H7 (cell line): ENCODE data around the gene HTR2A. TPM values are rescaled to one million over a fixed set of nuclear protein-coding genes. Genes with fewer than 3 reads are reported as not detected.
"Not testable (repeated sequence)": the region's sequence is repeated elsewhere in the genome, so short reads cannot be mapped to it uniquely, and the experiment has no call there.

ENCODE experiments used
- DNase-seq: peaks from one replicate; pipeline ENCODE4 v3.0.0; 2012
- H3K27me3 ChIP-seq: 2 replicates; pipeline ENCODE4 v1.6.0; 2011; ENCODE audit warnings: mild to moderate bottlenecking, low read length; ENCODE audit not compliant: control insufficient read depth, insufficient read depth
- H3K36me3 ChIP-seq: replicated peaks from 2 replicates; pipeline ENCODE4 v1.5.1; 2011; ENCODE audit warnings: low read length; ENCODE audit not compliant: control insufficient read depth, insufficient read depth
- H3K4me3 ChIP-seq: 2 replicates; pipeline ENCODE4 v1.5.1; 2011; ENCODE audit warnings: low read depth, mild to moderate bottlenecking, control low read depth, low read length, moderate library complexity; ENCODE audit not compliant: insufficient read depth
- total RNA-seq: library from RNA; depleted of rRNA; stranded (reverse); fragments of >200 nt; shearing (Covaris generic); gene quantifications from 2 replicates; pipeline ENCODE4 v1.2.3, GENCODE V29; 2014

HTR2A gene
- total RNA-seq, 1 experiment from 2014 or later = not detected

DNA sequence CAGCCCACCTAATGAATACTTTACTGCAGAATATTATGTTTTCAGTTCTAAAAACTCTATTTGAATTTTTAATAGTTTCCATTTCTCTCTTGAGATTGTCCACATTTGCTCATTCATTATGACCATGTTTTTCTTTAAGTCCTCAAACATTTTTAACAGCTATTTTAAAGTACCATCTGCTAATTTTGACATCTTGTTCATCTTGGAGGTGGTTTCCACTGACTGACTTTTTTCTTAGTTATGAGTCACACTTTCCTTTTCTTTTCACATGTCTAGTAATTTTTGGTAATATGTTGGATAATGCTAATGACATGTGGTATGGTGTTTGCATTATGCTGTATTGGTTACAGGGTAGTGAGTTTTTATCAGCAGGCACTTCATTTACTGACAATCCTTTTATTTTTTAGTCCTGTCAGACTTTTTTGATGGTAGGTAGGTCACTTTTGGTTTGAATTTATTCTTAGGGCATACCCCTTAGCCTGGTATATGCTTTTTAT lies 84.5 kb downstream of the HTR2A start:
- no peak for DNase-seq
- Histone ChIP-seq H3K4me3 (no peak overlapping the region), H3K36me3 (no peaks in the 10 kb centered on the region), H3K27me3 (no peaks in the 10 kb centered on the region)

DNA sequence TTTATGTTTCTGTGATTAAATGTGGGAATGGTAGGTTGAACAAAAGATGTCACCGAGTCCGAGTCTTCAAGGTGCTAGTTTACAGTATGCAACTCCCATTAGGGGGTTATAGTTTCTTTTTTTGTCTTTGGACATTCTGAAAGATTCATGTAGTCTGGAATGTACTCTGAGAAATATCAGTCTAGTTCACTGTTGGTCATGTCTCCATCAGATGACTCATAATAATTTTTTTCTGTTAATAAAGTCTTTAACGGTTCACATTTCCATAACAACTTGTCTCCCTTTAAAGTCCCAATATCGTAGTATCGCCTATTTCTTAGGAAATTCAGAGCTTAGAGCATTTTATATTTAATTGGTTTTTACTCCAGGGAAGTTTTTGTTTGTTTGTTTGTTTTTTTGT lies 86.4 kb downstream of the HTR2A start:
- Histone ChIP-seq H3K4me3 (no peak overlapping the region), H3K36me3 (no peaks in the 10 kb centered on the region)
- DNase-seq = no peak

DNA sequence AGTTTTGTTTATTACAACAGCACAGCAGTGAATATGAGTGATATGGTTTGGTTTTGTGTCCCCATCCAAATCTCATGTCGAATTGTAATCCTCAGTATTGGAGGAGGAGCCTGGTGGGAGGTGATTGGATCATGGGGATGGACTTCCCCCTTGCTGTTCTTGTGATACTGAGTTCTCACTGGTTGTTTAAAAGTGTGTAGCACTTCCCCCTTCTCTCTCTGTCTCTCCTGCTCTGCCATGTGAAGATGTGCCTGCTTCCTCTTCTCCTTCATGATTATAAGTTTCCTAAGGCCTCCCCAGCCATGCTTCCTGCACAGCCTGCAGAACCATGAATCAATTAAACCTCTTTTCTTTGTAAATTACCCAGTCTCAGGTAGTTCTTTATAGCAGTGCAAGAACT lies 91.9 kb downstream of the HTR2A start:
- DNase-seq, H3K4me3 ChIP-seq, H3K36me3 ChIP-seq, H3K27me3 ChIP-seq: not testable (repeated sequence)

More for the DNA sequence above, 86.4 kb downstream of the HTR2A start:
- H3K27me3 ChIP-seq = no peaks in the 10 kb centered on the region

DNA sequence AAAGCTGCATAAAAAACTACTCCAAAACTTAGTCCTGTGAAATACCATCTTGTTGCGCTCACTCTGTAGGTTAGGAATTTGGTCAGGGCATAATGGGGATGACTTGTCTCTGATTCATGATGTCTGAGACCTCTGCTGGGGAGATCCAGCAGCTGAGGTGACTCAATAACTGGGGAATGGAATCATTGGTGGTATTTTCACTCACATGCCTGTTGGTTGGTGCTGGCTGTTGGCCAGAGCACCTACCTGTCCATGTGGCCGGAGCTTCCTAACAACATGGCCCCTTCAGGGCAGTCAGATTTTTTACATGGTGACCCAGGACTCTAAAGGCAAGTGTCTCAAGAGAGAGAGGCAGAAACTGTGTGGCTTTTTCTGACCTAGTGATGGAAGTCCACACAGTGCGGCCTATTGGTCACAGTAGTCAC lies 92.5 kb downstream of the HTR2A start:
- H3K27me3 ChIP-seq = no peaks in the 10 kb centered on the region
- no peak for DNase-seq

DNA sequence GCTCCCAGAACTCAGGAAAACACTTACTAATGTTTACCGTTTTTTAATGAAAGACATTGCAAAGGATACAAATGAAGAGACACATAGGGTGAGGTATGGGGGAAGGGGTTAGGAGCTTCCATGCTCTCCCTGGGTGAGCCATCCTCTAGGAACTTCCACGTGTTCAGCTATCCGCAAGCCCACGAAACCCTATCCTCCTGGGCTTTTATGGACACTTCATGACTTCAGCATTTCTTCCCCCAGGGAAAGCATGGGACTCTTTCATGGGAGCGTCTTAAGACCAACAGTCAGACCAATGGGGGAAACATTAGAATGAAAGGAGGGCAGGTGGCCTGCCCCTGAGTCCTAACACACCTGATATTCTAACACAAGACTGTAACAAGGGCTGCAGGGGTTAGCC lies 93.3 kb downstream of the HTR2A start:
- H3K4me3 ChIP-seq = no peak overlapping the region
- no peaks in the 10 kb centered on the region for H3K27me3 ChIP-seq
- DNase-seq = no peak
- no peaks in the 10 kb centered on the region for H3K36me3 ChIP-seq

More for the DNA sequence above, 92.5 kb downstream of the HTR2A start:
- no peak overlapping the region for H3K4me3 ChIP-seq
- H3K36me3 ChIP-seq = no peaks in the 10 kb centered on the region

DNA sequence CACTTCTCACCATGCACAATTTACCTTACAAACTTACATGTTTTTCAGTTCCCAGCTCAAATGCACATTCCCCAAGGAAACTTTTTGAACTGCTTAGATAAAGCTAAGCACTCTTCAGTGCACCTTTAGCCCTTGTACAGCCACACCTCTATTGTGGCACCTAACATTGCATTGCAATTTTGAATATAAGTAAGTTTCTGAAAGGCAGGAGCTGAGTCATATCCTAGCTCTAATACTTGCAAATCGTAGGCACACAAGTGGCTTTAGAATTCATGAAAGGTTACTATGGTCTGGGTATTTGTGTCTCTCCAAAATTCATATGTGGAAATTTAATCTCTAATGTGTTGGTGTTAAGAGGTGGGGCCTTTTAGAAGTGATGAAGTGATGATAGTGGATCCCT lies 95.0 kb downstream of the HTR2A start:
- H3K27me3 ChIP-seq = no peaks in the 10 kb centered on the region
- H3K36me3 ChIP-seq = no peaks in the 10 kb centered on the region
- H3K4me3 ChIP-seq = no peak overlapping the region
- no peak for DNase-seq

DNA sequence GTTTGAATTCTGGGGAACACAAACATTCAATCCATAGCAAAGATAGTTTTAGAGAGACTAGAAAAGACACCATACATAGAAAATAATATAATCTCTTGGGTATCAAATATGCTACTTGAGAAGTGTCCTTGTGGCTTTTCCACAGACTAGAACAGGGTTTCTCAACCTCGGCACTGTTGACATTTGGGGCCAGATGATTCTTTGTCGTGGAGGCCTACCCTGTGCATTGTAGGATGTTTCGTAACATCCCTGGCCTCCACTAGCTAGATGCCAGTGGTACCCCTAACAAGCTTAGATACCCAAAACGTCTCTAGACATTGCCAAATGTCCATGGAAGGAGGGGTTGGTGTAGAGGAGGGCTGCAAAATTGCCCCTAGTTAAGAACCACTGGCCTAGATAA lies 97.7 kb downstream of the HTR2A start:
- Histone ChIP-seq H3K36me3 (no peaks in the 10 kb centered on the region), H3K27me3 (no peaks in the 10 kb centered on the region), H3K4me3 (no peak overlapping the region)
- no peak for DNase-seq

DNA sequence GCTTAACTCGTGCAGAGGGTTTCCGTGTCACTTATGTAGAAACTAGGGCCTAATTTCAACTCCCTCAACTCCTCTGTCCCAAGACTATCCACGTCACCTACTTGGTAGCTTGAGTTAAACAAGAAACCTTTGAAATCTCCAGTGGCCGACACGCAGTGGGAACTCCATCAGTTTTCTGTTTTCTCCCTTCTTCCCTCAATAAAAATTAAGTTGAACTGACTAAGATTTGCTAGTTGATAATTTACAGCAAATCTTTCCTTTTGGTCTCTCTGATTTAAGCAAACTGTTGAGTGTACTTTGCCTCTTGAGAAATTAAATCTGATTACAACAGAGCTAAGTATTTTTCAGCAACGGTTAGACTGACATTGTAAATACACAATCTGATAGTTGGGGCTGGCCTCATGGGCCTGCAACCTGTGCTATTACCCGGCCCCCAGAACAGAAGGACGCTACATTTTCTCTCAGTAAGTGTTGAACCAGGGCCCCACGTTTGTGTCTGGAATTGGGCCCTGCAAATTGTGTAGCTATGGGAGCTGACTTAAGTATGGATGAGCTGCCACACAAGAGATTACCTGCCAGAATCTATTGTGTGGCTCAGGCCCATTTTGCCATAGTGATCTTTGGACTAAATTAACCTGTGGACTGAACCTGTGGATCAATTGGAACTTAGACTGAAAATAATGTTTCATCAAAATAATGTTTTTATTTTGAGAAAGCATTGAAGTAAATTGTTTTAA lies 99.2 kb downstream of the HTR2A start:
- Histone ChIP-seq H3K27me3 (no peaks in the 10 kb centered on the region), H3K36me3 (no peaks in the 10 kb centered on the region), H3K4me3 (peak overlapping the region; percentile 86)
- DNase-seq = no peak

DNA sequence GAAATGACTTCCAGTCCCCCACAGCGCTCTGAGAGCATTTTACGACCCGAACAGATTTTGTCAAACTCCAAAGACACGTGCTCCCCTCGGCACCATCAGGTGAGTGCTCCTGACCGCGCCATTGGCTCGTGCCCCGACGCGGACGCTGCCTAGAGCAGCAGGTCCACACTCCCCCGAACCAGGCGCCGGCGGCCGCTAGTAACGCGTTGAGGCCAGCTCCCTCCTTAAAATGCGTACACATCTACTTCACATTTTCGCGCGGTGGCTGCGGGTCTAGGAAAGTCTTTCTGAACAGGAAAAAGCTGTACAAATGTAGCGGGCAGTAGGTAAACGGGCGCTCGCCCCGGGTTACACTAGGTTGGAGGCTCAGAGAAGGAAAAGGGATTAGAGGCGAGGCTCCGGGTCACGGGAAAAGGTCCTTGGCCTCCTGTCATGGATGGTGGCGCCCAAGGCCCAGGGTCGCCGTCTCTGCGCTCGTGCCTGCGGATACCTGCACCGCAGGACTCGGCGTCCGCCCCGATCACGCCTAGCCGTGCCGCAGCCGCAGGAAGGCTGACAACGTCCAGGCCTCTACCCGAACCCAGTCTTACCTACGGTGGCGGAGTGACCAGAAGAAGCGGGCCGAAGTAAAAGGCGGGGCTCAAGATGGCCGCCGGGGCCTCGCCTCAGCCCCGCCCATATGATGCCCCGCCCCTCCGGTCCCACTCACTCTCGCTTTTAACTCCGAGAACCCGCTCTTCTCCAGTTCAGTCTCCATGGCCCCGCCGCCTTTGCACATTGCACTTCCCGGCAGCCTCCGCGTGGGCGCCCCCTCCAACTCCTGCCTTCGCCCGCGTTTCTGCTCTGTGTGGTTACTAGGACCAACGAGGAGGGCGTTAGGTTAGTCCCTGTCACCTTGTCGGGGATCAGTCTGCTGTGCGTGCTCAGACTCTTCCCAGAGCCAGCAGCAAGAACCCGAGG lies 100.1 kb downstream of the HTR2A start, which contains the start of gene ESD:
Gene ESD (minus strand): TSS at position 647 of the 960 bp plus-strand sequence. CDS start 5,748 bp downstream, outside the sequence.
- H3K36me3 ChIP-seq = no peaks in the 10 kb centered on the region
- peak within 1 kb of the TSS; percentile 86 for H3K4me3 ChIP-seq
- DNase-seq = peak; percentile 91
- no peaks in the 10 kb centered on the region for H3K27me3 ChIP-seq

DNA sequence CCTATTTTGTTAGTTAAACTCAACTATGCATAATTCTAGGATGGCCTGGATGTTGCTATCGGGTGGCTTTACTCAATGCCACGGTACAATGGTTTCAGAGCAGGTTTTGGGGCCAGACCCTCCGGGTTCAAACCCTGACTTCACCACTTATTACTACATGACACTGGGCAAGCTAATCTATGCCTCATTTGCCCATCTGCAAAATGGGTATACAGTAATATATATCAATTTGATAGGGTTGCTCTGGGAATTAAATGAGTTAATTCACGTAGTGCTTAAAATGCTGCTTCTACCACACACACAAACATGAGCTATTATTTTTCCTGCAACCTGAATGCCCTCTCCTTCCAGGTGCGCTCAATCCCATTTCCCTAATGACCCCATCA lies 100.7 kb downstream of the HTR2A start:
- no peaks in the 10 kb centered on the region for H3K36me3 ChIP-seq
- peak overlapping the region; percentile 86 for H3K4me3 ChIP-seq
- H3K27me3 ChIP-seq = no peaks in the 10 kb centered on the region
- no peak for DNase-seq

DNA sequence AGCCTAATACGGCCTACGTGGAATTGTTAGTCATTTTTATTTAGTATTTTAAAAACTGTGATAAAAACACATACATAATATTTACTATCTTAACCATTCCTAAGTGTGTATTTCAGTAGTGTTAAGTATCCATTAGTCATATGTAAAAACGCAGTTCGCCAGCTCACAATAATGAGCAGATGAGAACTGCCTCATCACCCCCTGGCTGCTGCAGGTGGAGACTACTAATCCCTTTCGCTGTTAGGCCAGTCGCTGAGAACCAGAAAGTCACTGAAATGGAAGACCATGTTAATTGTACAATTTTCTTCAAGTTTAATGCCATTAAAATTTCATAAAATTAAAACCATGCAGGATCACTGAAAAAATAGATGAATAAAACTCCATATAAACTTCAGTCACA lies 101.5 kb downstream of the HTR2A start:
- no peaks in the 10 kb centered on the region for H3K27me3 ChIP-seq
- peaks cover 2% of the 10 kb centered on the region; the same call in 1 of the 2 replicates for H3K36me3 ChIP-seq
- no peak overlapping the region for H3K4me3 ChIP-seq
- peak; percentile 34 for DNase-seq

DNA sequence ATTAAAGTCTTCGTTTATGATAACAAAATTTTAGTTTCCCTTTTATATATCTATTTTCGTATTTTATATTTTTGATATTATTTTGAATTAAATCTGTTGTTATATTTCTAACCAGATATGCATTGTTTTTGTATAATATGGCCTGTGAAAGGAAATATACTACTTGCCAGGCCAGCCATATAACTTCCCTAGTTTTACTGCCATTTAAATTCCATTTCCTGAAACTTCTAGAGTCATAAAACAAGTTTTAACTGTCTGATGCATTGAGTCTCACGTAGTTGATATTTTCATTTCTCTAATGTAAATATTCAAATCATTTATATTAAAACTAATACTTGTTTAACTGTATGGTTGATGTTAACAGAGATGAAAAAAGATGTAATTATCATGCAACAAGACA lies 113.3 kb downstream of the HTR2A start:
- H3K4me3 ChIP-seq = no peak overlapping the region
- H3K27me3 ChIP-seq = no peaks in the 10 kb centered on the region
- H3K36me3 ChIP-seq = peaks cover 10% of the 10 kb centered on the region
- no peak for DNase-seq

DNA sequence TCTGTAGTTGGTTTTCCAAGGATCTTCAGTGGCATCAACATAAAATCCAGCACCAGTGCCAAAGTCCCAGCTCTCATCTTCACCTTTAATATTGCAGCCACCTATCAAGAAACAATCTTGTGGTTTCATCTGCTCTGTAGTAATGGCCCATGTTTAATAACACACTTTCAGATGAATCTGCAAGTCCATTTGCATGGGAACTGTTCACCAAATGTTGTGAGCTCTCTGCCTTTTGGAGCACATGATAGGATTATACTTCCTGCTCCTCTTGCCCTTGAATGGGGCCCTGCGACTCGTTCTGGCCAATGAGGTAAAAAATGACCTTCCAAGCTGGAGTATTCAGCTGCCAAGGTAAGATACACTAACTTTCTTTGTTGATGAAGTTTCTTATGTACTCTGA lies 114.2 kb downstream of the HTR2A start:
- H3K27me3 ChIP-seq = no peaks in the 10 kb centered on the region
- DNase-seq = no peak
- no peak overlapping the region for H3K4me3 ChIP-seq
- H3K36me3 ChIP-seq = peaks cover 10% of the 10 kb centered on the region

DNA sequence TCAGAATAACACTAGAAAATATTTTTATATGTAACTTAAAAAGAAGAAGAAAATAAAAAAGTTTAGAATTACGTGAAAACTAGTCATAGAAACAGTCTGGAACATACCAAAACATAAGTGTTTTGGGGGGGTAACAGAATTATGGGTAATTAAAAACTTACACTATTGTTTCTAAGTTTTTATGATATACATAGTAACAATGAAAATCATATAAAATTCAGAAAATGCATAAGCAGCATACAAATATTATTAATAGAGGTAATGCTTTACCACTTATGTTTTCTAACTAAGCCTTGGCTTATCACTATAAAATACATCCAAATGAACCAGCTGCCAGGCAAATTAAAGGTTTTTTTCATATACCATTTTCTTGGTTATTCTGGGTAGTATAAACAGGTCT lies 114.8 kb downstream of the HTR2A start:
- H3K36me3 ChIP-seq = peaks cover 10% of the 10 kb centered on the region
- no peak for DNase-seq
- H3K4me3 ChIP-seq = no peak overlapping the region
- no peaks in the 10 kb centered on the region for H3K27me3 ChIP-seq
